ENCODE results near the gene ATP1A3. TPM values are rescaled to one million over a fixed set of nuclear protein-coding genes. Genes with fewer than 3 reads are reported as not detected.

Gene ATP1A3
- total RNA-seq, 4 donors from 2014 or later, result not detected

GRCh38 chr19:41999071-41999877, 5.2 kb upstream of the ATP1A3 start:
- DNase-seq (ENCODE audit: low spot score in 2 of 2), result no peak
- Histone ChIP-seq H3K9me3 (no peaks in the 10 kb centered on the region), H3K4me3 (no peak overlapping the region), H3K27me3 (peaks cover 3 to 76% of the 10 kb centered on the region in 2 donors), H3K4me1 (peaks cover 0 to 21% (median 2%) of the 10 kb centered on the region in 4 donors), H3K36me3 (peaks cover 0 to 27% (median 2%) of the 10 kb centered on the region in 3 donors), H3K27ac (no peak overlapping the region)
- 13 to 26% methylated on average over 19 to 42 of the region's 55 CpGs for WGBS, 2 donors
- TF ChIP-seq EP300 (IDR thresholded peaks at IDR 0.05) (no peak), CTCF (IDR thresholded peaks at IDR 0.05) (no peak), POLR2A (IDR thresholded peaks at IDR 0.05) (no peak)

- Histone ChIP-seq H3K27ac (no peak overlapping the region), H3K36me3 (peaks cover 0 to 23% (median 2%) of the 10 kb centered on the region in 3 donors), H3K27me3 (peaks cover 3 to 85% of the 10 kb centered on the region in 2 donors), H3K9me3 (no peaks in the 10 kb centered on the region), H3K4me1 (peaks cover 0 to 29% (median 8%) of the 10 kb centered on the region in 4 donors), H3K4me3 (no peak overlapping the region)
- no peak for TF ChIP-seq POLR2A (IDR thresholded peaks at IDR 0.05)
- TF ChIP-seq CTCF (IDR thresholded peaks at IDR 0.05), result peak in 4 of 5 experiments; percentile 18 to 34 (median 28)
- 5 to 16% methylated on average over 7 to 28 of the region's 64 CpGs for WGBS, 2 donors
- no peak for DNase-seq (ENCODE audit: low spot score in 2 of 2)
Observed at GRCh38 chr19:41998246-41999020, 4.4 kb upstream of the ATP1A3 start.

- peaks cover 0 to 30% (median 8%) of the 10 kb centered on the region in 4 donors for H3K4me1 ChIP-seq
- TF ChIP-seq CTCF (IDR thresholded peaks at IDR 0.05) (no peak), POLR2A (IDR thresholded peaks at IDR 0.05) (no peak), EP300 (IDR thresholded peaks at IDR 0.05) (no peak)
- peaks cover 0 to 17% (median 2%) of the 10 kb centered on the region in 3 donors for H3K36me3 ChIP-seq
- no peak overlapping the region for H3K27ac ChIP-seq
- DNase-seq (ENCODE audit: low spot score in 2 of 2), result no peak
- peaks cover 3 to 91% of the 10 kb centered on the region in 2 donors for H3K27me3 ChIP-seq
- H3K9me3 ChIP-seq, result no peaks in the 10 kb centered on the region
- 4 to 6% methylated on average over 11 to 14 of the region's 14 CpGs for WGBS, 2 donors
- no peak overlapping the region for H3K4me3 ChIP-seq
Observed at GRCh38 chr19:41997851-41998229, 3.8 kb upstream of the ATP1A3 start.

- Histone ChIP-seq H3K36me3 (peaks cover 0 to 12% (median 2%) of the 10 kb centered on the region in 3 donors), H3K9me3 (no peaks in the 10 kb centered on the region), H3K4me1 (peaks cover 0 to 30% (median 8%) of the 10 kb centered on the region in 4 donors), H3K4me3 (no peak overlapping the region), H3K27me3 (peaks cover 3 to 95% of the 10 kb centered on the region in 2 donors), H3K27ac (no peak overlapping the region)
- 2 to 3% methylated on average over 35 of the region's 35 CpGs for WGBS, 2 donors
- TF ChIP-seq EP300 (IDR thresholded peaks at IDR 0.05), result no peak
- TF ChIP-seq POLR2A (IDR thresholded peaks at IDR 0.05), result no peak
- no peak for TF ChIP-seq CTCF (IDR thresholded peaks at IDR 0.05)
- no peak for DNase-seq (ENCODE audit: low spot score in 2 of 2)
Observed at GRCh38 chr19:41997121-41997850, 3.3 kb upstream of the ATP1A3 start.
